Parathyroid adenoma (tissue), 2 donors: ENCODE results near the gene DGKB.

ENCODE experiments used
- H2AFZ ChIP-seq: fragments of 300-600 bp; sonication (generic); one replicate; pipeline ENCODE4 v1.7.0; 2017; ENCODE audit warnings: antibody characterized with exemption, mild to moderate bottlenecking
- H3K27ac ChIP-seq: fragments of 300-600 bp; sonication (generic); one replicate; pipeline ENCODE4 v1.7.0; 2017
- H3K27me3 ChIP-seq: fragments of 300-600 bp; sonication (generic); one replicate; pipeline ENCODE4 v1.7.0; 2017; ENCODE audit warnings: low read length; ENCODE audit not compliant: control insufficient read depth, insufficient read depth
- H3K36me3 ChIP-seq: fragments of 300-600 bp; sonication (generic); one replicate; pipeline ENCODE4 v1.7.0; 2017; ENCODE audit warnings: low read length; ENCODE audit not compliant: control insufficient read depth, insufficient read depth
- H3K4me1 ChIP-seq: fragments of 300-600 bp; sonication (generic); one replicate; pipeline ENCODE4 v1.7.0; 2017; ENCODE audit warnings: control low read depth
- H3K4me2 ChIP-seq: fragments of 300-600 bp; sonication (generic); one replicate; pipeline ENCODE4 v1.7.0; 2017; ENCODE audit warnings: low read length
- H3K4me3 ChIP-seq: fragments of 300-600 bp; sonication (generic); one replicate; pipeline ENCODE4 v1.7.0; 2017; ENCODE audit warnings: low read depth, low read length
- H3K79me2 ChIP-seq: fragments of 300-600 bp; sonication (generic); one replicate; pipeline ENCODE4 v1.7.0; 2017; ENCODE audit warnings: control low read depth
- H3K9ac ChIP-seq: fragments of 300-600 bp; sonication (generic); one replicate; pipeline ENCODE4 v1.7.0; 2017; ENCODE audit warnings: mild to moderate bottlenecking
- H3K9me3 ChIP-seq: fragments of 300-600 bp; sonication (generic); one replicate; pipeline ENCODE4 v1.7.0; 2017; ENCODE audit warnings: low read length; ENCODE audit not compliant: control insufficient read depth
- CTCF ChIP-seq: fragments of 300-600 bp; sonication (generic); IDR thresholded peaks from one replicate; pipeline ENCODE4 v1.7.0; 2017; ENCODE audit warnings: antibody characterized with exemption, mild to moderate bottlenecking
- donor health status: primary hyperparathyroidism.

The DGKB gene

GRCh38 chr7:14841086-14841485 is 61.5 kb downstream of the DGKB start:
- Histone ChIP-seq H3K9ac (no peak overlapping the region), H3K79me2 (no peaks in the 10 kb centered on the region), H2AFZ (no peak overlapping the region), H3K4me3 (no peak overlapping the region), H3K27me3 (no peaks in the 10 kb centered on the region), H3K4me2 (no peak overlapping the region), H3K27ac (no peak overlapping the region), H3K36me3 (no peaks in the 10 kb centered on the region), H3K9me3 (no peaks in the 10 kb centered on the region), H3K4me1 (no peaks in the 10 kb centered on the region)
- TF ChIP-seq CTCF = no peak

- no peak overlapping the region for H2AFZ ChIP-seq
- no peaks in the 10 kb centered on the region for H3K79me2 ChIP-seq
- no peaks in the 10 kb centered on the region for H3K36me3 ChIP-seq
- no peaks in the 10 kb centered on the region for H3K27me3 ChIP-seq
- no peak overlapping the region for H3K9ac ChIP-seq
- H3K4me2 ChIP-seq = no peak overlapping the region
- H3K4me3 ChIP-seq = no peak overlapping the region
- H3K9me3 ChIP-seq = no peaks in the 10 kb centered on the region
- H3K4me1 ChIP-seq = no peaks in the 10 kb centered on the region
- TF ChIP-seq CTCF = no peak
- H3K27ac ChIP-seq = no peak overlapping the region
These were observed 63.2 kb downstream of the DGKB start for GRCh38 chr7:14839307-14839706.

GRCh38 chr7:14837216-14837615 is 65.3 kb downstream of the DGKB start:
- no peak overlapping the region for H3K9ac ChIP-seq
- no peak overlapping the region for H3K4me2 ChIP-seq
- H2AFZ ChIP-seq = no peak overlapping the region
- no peaks in the 10 kb centered on the region for H3K9me3 ChIP-seq
- H3K27ac ChIP-seq = no peak overlapping the region
- no peaks in the 10 kb centered on the region for H3K27me3 ChIP-seq
- TF ChIP-seq CTCF = no peak
- H3K4me3 ChIP-seq = no peak overlapping the region
- H3K4me1 ChIP-seq = no peaks in the 10 kb centered on the region
- H3K36me3 ChIP-seq = no peaks in the 10 kb centered on the region
- no peaks in the 10 kb centered on the region for H3K79me2 ChIP-seq

- no peak overlapping the region for H3K9ac ChIP-seq
- no peaks in the 10 kb centered on the region for H3K9me3 ChIP-seq
- no peak overlapping the region for H3K27ac ChIP-seq
- no peaks in the 10 kb centered on the region for H3K27me3 ChIP-seq
- no peaks in the 10 kb centered on the region for H3K4me1 ChIP-seq
- H3K36me3 ChIP-seq = no peaks in the 10 kb centered on the region
- H3K4me3 ChIP-seq = no peak overlapping the region
- TF ChIP-seq CTCF = no peak
- H3K79me2 ChIP-seq = no peaks in the 10 kb centered on the region
- H2AFZ ChIP-seq = no peak overlapping the region
- no peak overlapping the region for H3K4me2 ChIP-seq
These were observed 65.9 kb downstream of the DGKB start for GRCh38 chr7:14836571-14837189.

- Histone ChIP-seq H3K4me3 (no peak overlapping the region), H3K79me2 (no peaks in the 10 kb centered on the region), H3K27ac (no peak overlapping the region), H3K4me1 (no peaks in the 10 kb centered on the region), H3K27me3 (no peaks in the 10 kb centered on the region), H3K9ac (no peak overlapping the region), H3K9me3 (no peaks in the 10 kb centered on the region), H3K4me2 (no peak overlapping the region), H3K36me3 (no peaks in the 10 kb centered on the region), H2AFZ (no peak overlapping the region)
- no peak for TF ChIP-seq CTCF
These were observed 66.5 kb downstream of the DGKB start for GRCh38 chr7:14836006-14836405.
